Neuronal stem cell (in vitro differentiated cells): Measurements from ENCODE around the gene ENPEP.
"Not testable (repeated sequence)": the region's sequence is repeated elsewhere in the genome, so short reads cannot be mapped to it uniquely, and the experiment has no call there.

Experiments
- DNase-seq: peaks from one replicate; pipeline ENCODE4 v3.0.0-alpha.2; 2013; ENCODE audit warnings: low spot score
- H2AFZ ChIP-seq: one replicate; pipeline ENCODE4 v1.6.1; 2013; ENCODE audit warnings: mild to moderate bottlenecking, low read length, inconsistent platforms
- H2AK5ac ChIP-seq: 2 replicates; pipeline ENCODE4 v1.6.1; 2013; ENCODE audit warnings: low read depth, mild to moderate bottlenecking, inconsistent platforms, low read length, moderate library complexity, mixed read lengths
- H2BK120ac ChIP-seq: 2 replicates; pipeline ENCODE4 v1.6.1; 2013; ENCODE audit warnings: low read depth, mild to moderate bottlenecking, inconsistent platforms, low read length, moderate library complexity, mixed read lengths
- H2BK12ac ChIP-seq: one replicate; pipeline ENCODE4 v1.6.1; 2013; ENCODE audit warnings: low read length, inconsistent platforms
- H2BK15ac ChIP-seq: 2 replicates; pipeline ENCODE4 v1.6.1; 2013; ENCODE audit warnings: mild to moderate bottlenecking, low read length, inconsistent platforms, mixed read lengths
- H2BK5ac ChIP-seq: one replicate; pipeline ENCODE4 v1.6.1; 2013; ENCODE audit warnings: inconsistent platforms, mild to moderate bottlenecking, low read length, moderate library complexity
- H3K14ac ChIP-seq: one replicate; pipeline ENCODE4 v1.6.1; 2013; ENCODE audit warnings: low read length, inconsistent platforms
- H3K18ac ChIP-seq: 2 replicates; pipeline ENCODE4 v1.6.1; 2013; ENCODE audit warnings: low read length, inconsistent platforms
- H3K23ac ChIP-seq: 2 replicates; pipeline ENCODE4 v1.6.1; 2013; ENCODE audit warnings: low read depth, mild to moderate bottlenecking, mixed read lengths, low read length, inconsistent platforms; ENCODE audit not compliant: poor library complexity
- H3K27ac ChIP-seq: replicated peaks from 3 replicates; pipeline ENCODE4 v1.5.1; 2013; ENCODE audit warnings: low read length, inconsistent platforms
- H3K27me3 ChIP-seq, 3 experiments: 2 replicates each; pipeline ENCODE4 v1.6.1; 2013; ENCODE audit warnings: low read length in 3 of 3, mild to moderate bottlenecking in 2 of 3, inconsistent platforms in 1 of 3, low read depth in 1 of 3, mixed read lengths in 1 of 3, moderate library complexity in 1 of 3; ENCODE audit not compliant: control insufficient read depth in 3 of 3, insufficient read depth in 3 of 3
- H3K36me3 ChIP-seq, 2 donors: replicated peaks in 1 of 2; 2 replicates each; pipeline ENCODE4 v1.6.1; 2013; ENCODE audit warnings: low read length in 2 of 2; ENCODE audit not compliant: control insufficient read depth in 2 of 2, insufficient read depth in 2 of 2
- H3K4ac ChIP-seq: 2 replicates; pipeline ENCODE4 v1.6.1; 2013; ENCODE audit warnings: inconsistent platforms, mild to moderate bottlenecking, low read length, moderate library complexity
- H3K4me1 ChIP-seq, 2 donors: 1 replicate in 1 of 2; 2 replicates in 1 of 2; pipeline ENCODE4 v1.6.1; 2013; ENCODE audit warnings: low read length in 2 of 2, low read depth in 1 of 2; ENCODE audit not compliant: control insufficient read depth in 2 of 2, insufficient read depth in 1 of 2
- H3K4me2 ChIP-seq: one replicate; pipeline ENCODE4 v1.6.1; 2013; ENCODE audit warnings: mild to moderate bottlenecking, low read length, inconsistent platforms; ENCODE audit not compliant: insufficient read depth, poor library complexity, severe bottlenecking
- H3K4me3 ChIP-seq, 2 donors: 2 replicates each; pipeline ENCODE4 v1.5.1; 2013; ENCODE audit warnings: low read length in 2 of 2, mild to moderate bottlenecking in 2 of 2, inconsistent platforms in 1 of 2, moderate library complexity in 1 of 2
- H3K79me1 ChIP-seq: one replicate; pipeline ENCODE4 v1.6.1; 2013; ENCODE audit warnings: low read depth, mild to moderate bottlenecking, inconsistent platforms, low read length, moderate library complexity
- H3K9ac ChIP-seq: one replicate; pipeline ENCODE4 v1.6.1; 2013; ENCODE audit warnings: mild to moderate bottlenecking, low read depth, low read length, inconsistent platforms; ENCODE audit not compliant: poor library complexity
- H3K9me3 ChIP-seq, 2 donors: replicated peaks in 1 of 2; 2 replicates each; pipeline versions ENCODE3 to v1.6.1; 2013; ENCODE audit warnings: low read length in 2 of 2, mild to moderate bottlenecking in 2 of 2, inconsistent platforms in 1 of 2, low read depth in 1 of 2, mixed read lengths in 1 of 2, moderate library complexity in 1 of 2; ENCODE audit not compliant: control insufficient read depth in 2 of 2, insufficient read depth in 1 of 2
- H4K8ac ChIP-seq: one replicate; pipeline ENCODE4 v1.6.1; 2013; ENCODE audit warnings: low read depth, mild to moderate bottlenecking, inconsistent platforms, low read length, moderate library complexity
- H4K91ac ChIP-seq: one replicate; pipeline ENCODE4 v1.6.1; 2013; ENCODE audit warnings: low read length, low read depth, mild to moderate bottlenecking, inconsistent platforms; ENCODE audit not compliant: poor library complexity
- WGBS, 2 donors: extraction: QIAGEN DNeasy Blood & Tissue Kit; methylation state at CpG; one replicate each; pipeline ENCODE4 v1.1.7; 2013; ENCODE audit warnings: missing lambda C conversion rate in 2 of 2, mixed read lengths in 1 of 2; ENCODE audit not compliant: insufficient read length in 2 of 2, insufficient replicate concordance in 1 of 2; ENCODE audit errors: extremely low coverage in 2 of 2; 5-methylcytosine and 5-hydroxymethylcytosine counted together

The ENPEP gene

GRCh38 chr4:110467400-110467799, 8.6 kb upstream of the ENPEP start:
- Histone ChIP-seq H3K27ac (no peak overlapping the region), H3K79me1 (no peaks in the 10 kb centered on the region), H3K9ac (no peak overlapping the region), H2BK12ac (no peak overlapping the region), H3K4me1 (no peaks in the 10 kb centered on the region), H2BK5ac (no peak overlapping the region), H3K18ac (no peak overlapping the region), H2AFZ (no peak overlapping the region), H4K8ac (no peak overlapping the region), H2BK120ac (no peak overlapping the region), H3K4me3 (no peak overlapping the region), H3K14ac (no peak overlapping the region), H3K4ac (no peak overlapping the region), H3K23ac (no peak overlapping the region), H3K9me3 (no peaks in the 10 kb centered on the region), H4K91ac (no peak overlapping the region), H3K4me2 (no peak overlapping the region), H3K36me3 (no peaks in the 10 kb centered on the region), H2AK5ac (no peak overlapping the region), H3K27me3 (no peaks in the 10 kb centered on the region), H2BK15ac (no peak overlapping the region)
- DNase-seq, result no peak
- WGBS, 2 donors, result no CpG with 5 or more reads among the region's 5 CpGs

DNA sequence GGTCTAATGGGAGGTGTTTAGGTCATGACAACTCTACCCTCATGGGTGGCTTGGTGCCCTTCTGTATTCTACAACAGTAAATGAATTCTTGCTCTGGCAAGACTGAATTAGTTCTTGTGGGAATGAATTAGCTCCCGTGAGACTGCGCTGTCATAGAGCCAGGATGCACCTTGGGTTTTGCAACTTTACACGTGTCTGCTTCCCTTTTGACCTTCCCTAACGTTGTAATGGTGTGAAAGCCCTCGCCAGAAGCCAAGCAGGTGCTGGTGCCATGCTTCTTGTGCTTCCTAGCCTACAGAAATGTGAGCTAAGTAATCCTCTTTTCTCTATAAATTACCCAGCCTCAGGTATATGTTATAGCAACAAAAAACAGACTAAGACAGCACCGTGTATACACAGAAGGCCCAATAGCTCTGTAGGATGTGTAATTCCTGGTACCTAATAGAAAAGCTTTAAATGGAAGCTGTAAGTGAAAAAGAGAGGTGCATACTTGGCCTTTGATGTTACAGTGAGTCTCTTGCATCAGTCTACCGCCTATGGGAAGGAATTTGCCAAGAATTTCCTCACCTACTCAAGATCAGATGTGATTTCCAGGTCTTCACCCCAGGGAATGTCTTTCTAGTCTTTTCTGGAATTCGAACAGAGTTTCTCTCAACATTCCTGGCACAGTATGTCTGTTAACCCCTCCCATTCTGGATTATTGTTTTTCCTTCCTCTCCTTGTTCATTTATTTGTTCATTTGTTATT, 3.2 kb upstream of the ENPEP start:
- DNase-seq, result no peak
- no peak overlapping the region for H3K4me2 ChIP-seq
- H4K91ac ChIP-seq, result no peak overlapping the region
- no peak overlapping the region for H2BK5ac ChIP-seq
- no peak overlapping the region for H3K4ac ChIP-seq
- H3K36me3 ChIP-seq, result no peaks in the 10 kb centered on the region
- H3K4me3 ChIP-seq, result no peak overlapping the region
- H3K14ac ChIP-seq, result no peak overlapping the region
- H2BK15ac ChIP-seq, result no peak overlapping the region
- H2AFZ ChIP-seq, result no peak overlapping the region
- no peak overlapping the region for H3K23ac ChIP-seq
- no peak overlapping the region for H2BK120ac ChIP-seq
- WGBS, 2 donors, result no CpG with 5 or more reads among the region's 8 CpGs
- peaks cover 0 to 3% of the 10 kb centered on the region in 2 donors for H3K4me1 ChIP-seq
- peaks cover 2% of the 10 kb centered on the region for H3K79me1 ChIP-seq
- no peak overlapping the region for H3K18ac ChIP-seq
- no peaks in the 10 kb centered on the region for H3K27me3 ChIP-seq
- no peak overlapping the region for H2BK12ac ChIP-seq
- no peak overlapping the region for H4K8ac ChIP-seq
- H3K9me3 ChIP-seq, result no peaks in the 10 kb centered on the region
- no peak overlapping the region for H3K27ac ChIP-seq
- H3K9ac ChIP-seq, result no peak overlapping the region
- H2AK5ac ChIP-seq, result no peak overlapping the region

DNA sequence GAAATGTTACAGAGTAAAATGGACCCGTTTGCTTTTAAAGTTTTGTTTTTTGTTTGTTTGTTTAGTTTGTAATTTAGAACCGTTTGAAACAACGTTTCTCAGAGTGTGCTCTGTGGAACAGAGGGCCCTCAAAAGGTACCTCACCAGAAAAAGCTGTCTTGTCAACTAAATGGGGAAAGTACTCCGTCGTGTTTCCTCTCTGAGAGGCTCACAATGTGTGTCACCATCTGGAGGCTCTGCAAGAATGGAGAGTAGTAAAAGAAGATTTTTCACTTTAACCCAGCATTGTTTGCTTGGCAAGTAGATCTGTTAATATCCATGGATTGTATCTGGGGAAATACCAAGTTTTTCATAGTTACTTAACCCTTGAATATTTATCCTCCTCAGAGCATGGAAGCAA, 1.5 kb upstream of the ENPEP start:
- H3K4ac ChIP-seq, result no peak overlapping the region
- H3K9me3 ChIP-seq, result no peaks in the 10 kb centered on the region
- H2BK5ac ChIP-seq, result no peak overlapping the region
- peaks cover 0 to 3% of the 10 kb centered on the region in 2 donors for H3K4me1 ChIP-seq
- no peak overlapping the region for H3K4me2 ChIP-seq
- DNase-seq, result no peak
- H3K27me3 ChIP-seq, result no peaks in the 10 kb centered on the region
- H3K4me3 ChIP-seq, result no peak overlapping the region
- peaks cover 2% of the 10 kb centered on the region for H3K79me1 ChIP-seq
- no peak overlapping the region for H2BK15ac ChIP-seq
- H2BK12ac ChIP-seq, result no peak overlapping the region
- no peaks in the 10 kb centered on the region for H3K36me3 ChIP-seq
- H4K8ac ChIP-seq, result no peak overlapping the region
- no peak overlapping the region for H3K14ac ChIP-seq
- no peak overlapping the region for H3K23ac ChIP-seq
- H2AFZ ChIP-seq, result no peak overlapping the region
- H2AK5ac ChIP-seq, result no peak overlapping the region
- H3K9ac ChIP-seq, result no peak overlapping the region
- WGBS, 2 donors, result no CpG with 5 or more reads among the region's 5 CpGs
- no peak overlapping the region for H4K91ac ChIP-seq
- no peak overlapping the region for H3K27ac ChIP-seq
- H3K18ac ChIP-seq, result no peak overlapping the region
- H2BK120ac ChIP-seq, result no peak overlapping the region

DNA sequence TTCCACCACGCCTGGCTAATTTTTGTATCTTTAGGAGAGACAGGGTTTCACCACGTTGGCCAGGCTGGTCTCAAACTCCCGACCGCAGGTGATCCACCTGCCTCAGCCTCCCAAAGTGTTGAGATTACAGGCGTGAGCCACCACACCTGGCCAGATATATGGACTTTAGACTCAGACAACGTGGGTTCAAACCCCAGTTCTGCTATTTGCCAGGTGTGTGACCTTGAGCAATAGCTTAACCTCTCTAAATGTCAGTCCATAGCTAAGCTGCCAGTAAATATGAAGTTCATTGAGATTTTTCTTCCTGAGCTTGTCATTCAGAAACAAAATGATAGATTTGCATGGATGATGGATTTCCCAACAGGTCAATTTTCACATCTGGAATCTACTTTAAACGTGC, 875 bp upstream of the ENPEP start:
- H2AK5ac ChIP-seq, H3K4ac ChIP-seq, H3K27ac ChIP-seq, DNase-seq, H2BK120ac ChIP-seq, H3K23ac ChIP-seq, H4K8ac ChIP-seq, H3K18ac ChIP-seq, H3K27me3 ChIP-seq, H3K4me2 ChIP-seq, H3K9me3 ChIP-seq, H4K91ac ChIP-seq, H2BK5ac ChIP-seq, H3K9ac ChIP-seq, H2BK12ac ChIP-seq, H3K14ac ChIP-seq, H3K79me1 ChIP-seq, H2BK15ac ChIP-seq, H3K4me1 ChIP-seq, H2AFZ ChIP-seq, H3K4me3 ChIP-seq, H3K36me3 ChIP-seq: not testable (repeated sequence)
- WGBS, 2 donors, result no CpG with 5 or more reads among the region's 7 CpGs
